Thoracic aorta (tissue), 2 donors: ENCODE measurements around the gene STK32B. TPM values are rescaled to one million over a fixed set of nuclear protein-coding genes. Genes with fewer than 3 reads are reported as not detected.

Source experiments
- ATAC-seq: fragments of 150-250 bp; one replicate; pipeline ENCODE4 v1.8.0; 2017; ENCODE audit warnings: low read depth; ENCODE audit not compliant: insufficient number of reproducible peaks, low FRiP score
- DNase-seq: peaks from one replicate; pipeline ENCODE4 v3.0.0-alpha.2; 2020; ENCODE audit warnings: low spot score
- H3K27ac ChIP-seq, 2 donors: fragments of 200-600 bp; sonication (generic); 1 replicate in 1 of 2; 2 replicates in 1 of 2; pipeline ENCODE4 v1.5.1; 2016; ENCODE audit warnings: mild to moderate bottlenecking in 2 of 2, moderate library complexity in 2 of 2
- H3K27me3 ChIP-seq: fragments of 200-600 bp; sonication (generic); replicated peaks from 2 replicates; pipeline ENCODE4 v1.6.0; 2016; ENCODE audit warnings: mild to moderate bottlenecking; ENCODE audit not compliant: insufficient read depth
- H3K36me3 ChIP-seq: fragments of 200-600 bp; sonication (generic); one replicate; pipeline ENCODE4 v1.5.1; 2016
- H3K4me1 ChIP-seq, 2 donors: fragments of 200-600 bp; sonication (generic); 1 replicate in 1 of 2; 2 replicates in 1 of 2; pipeline versions ENCODE4 v1.5.1 to v1.6.0; 2016; ENCODE audit warnings: low read depth in 2 of 2, mild to moderate bottlenecking in 1 of 2; ENCODE audit not compliant: control insufficient read depth in 1 of 2
- H3K4me3 ChIP-seq: fragments of 200-600 bp; sonication (generic); 2 replicates; pipeline ENCODE4 v1.5.1; 2016; ENCODE audit warnings: mild to moderate bottlenecking
- H3K9me3 ChIP-seq: fragments of 200-600 bp; sonication (generic); 2 replicates; pipeline ENCODE4 v1.5.1; 2016
- total RNA-seq, 2 donors: library from RNA; depleted of rRNA; stranded (reverse); fragments of >200 nt; gene quantifications; one replicate each; pipeline versions ENCODE4 v1.1.0 to v1.2.3, GENCODE V29; 2016
- TF ChIP-seq, protein P1 (sequence below): fragments of 200-600 bp; sonication (generic); IDR thresholded peaks from one replicate; pipeline ENCODE4 v1.5.1; 2019; ENCODE audit warnings: antibody characterized with exemption

STK32B gene
- total RNA-seq, 2 donors from 2014 or later: 4.5 to 7.0 TPM

DNA sequence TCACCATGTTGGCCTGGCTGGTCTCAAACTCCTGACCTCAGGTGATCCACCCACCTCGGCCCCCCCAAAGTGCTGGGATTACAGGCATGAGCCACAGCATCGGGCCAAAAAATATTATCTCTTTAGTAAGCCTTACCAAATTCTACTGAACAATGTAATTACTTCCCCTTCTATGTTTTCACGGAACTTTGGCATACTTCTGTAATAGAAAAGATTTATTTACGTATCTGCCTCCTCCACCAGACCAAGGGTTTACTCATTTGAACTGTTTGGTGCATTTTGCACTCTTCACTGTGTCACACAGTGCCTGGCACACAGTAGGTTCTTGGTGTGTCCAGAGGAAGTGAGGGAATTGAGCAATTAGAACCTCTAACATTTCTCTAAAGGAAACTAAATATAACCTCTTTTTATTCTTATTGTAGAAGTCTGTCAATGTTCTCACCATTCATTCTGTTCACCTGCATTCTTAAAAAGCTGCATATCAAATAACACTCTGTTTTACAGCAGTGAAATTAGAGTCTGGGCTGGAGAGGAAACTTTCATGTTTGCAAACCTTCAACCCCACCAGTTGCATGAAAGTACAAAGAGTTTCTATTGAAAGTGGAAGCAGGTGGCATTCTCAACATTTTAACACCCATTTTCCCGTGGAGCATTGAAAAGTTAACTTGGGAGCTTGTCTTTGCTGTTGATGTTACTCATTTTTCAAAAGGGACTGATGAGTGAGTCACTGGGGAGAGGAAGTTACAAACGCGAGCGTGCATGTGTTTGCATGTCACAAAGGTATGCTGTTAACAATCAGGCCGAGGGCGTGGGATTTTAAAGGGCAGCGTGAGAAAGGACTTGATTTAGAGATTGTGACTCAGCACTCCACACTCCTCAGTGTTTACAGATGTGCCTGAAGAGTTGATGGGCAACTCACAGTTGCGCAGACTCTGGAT lies 314.1 kb downstream of the STK32B start:
- Histone ChIP-seq H3K27ac (no peak overlapping the region), H3K36me3 (no peaks in the 10 kb centered on the region), H3K4me1 (no peaks in the 10 kb centered on the region), H3K27me3 (no peaks in the 10 kb centered on the region), H3K4me3 (no peak overlapping the region), H3K9me3 (no peaks in the 10 kb centered on the region)
- no peak for DNase-seq
- ATAC-seq: no peak
- TF ChIP-seq, protein P1, sequence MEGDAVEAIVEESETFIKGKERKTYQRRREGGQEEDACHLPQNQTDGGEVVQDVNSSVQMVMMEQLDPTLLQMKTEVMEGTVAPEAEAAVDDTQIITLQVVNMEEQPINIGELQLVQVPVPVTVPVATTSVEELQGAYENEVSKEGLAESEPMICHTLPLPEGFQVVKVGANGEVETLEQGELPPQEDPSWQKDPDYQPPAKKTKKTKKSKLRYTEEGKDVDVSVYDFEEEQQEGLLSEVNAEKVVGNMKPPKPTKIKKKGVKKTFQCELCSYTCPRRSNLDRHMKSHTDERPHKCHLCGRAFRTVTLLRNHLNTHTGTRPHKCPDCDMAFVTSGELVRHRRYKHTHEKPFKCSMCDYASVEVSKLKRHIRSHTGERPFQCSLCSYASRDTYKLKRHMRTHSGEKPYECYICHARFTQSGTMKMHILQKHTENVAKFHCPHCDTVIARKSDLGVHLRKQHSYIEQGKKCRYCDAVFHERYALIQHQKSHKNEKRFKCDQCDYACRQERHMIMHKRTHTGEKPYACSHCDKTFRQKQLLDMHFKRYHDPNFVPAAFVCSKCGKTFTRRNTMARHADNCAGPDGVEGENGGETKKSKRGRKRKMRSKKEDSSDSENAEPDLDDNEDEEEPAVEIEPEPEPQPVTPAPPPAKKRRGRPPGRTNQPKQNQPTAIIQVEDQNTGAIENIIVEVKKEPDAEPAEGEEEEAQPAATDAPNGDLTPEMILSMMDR: no peak

- TF ChIP-seq, protein P1: no peak
- no peak for DNase-seq
- Histone ChIP-seq H3K27ac (no peak overlapping the region), H3K36me3 (no peaks in the 10 kb centered on the region), H3K4me3 (no peak overlapping the region), H3K4me1 (no peaks in the 10 kb centered on the region), H3K27me3 (no peaks in the 10 kb centered on the region), H3K9me3 (no peaks in the 10 kb centered on the region)
- ATAC-seq: no peak
Observed at GRCh38 chr4:5366009-5366386, 314.7 kb downstream of the STK32B start.

DNA sequence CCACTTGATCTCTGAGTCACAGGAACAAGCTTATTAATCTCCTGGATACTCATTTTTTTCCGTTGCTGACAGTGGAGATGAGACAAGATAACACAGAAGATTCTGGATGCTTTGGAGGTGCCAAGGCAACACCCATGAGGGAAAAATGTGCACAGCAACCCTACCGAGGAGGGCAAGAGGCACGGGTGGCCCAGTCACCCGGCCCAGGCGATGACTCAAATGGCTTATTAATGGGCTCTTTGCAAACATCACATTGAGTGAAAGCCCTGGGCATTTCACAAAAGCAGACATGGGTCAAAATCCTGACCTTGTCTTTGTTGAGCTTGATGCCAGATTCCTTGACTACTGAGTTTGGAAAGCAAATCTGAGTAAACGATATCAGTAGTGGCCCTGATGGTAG lies 315.1 kb downstream of the STK32B start:
- no peaks in the 10 kb centered on the region for H3K36me3 ChIP-seq
- no peak for ATAC-seq
- TF ChIP-seq, protein P1: no peak
- no peaks in the 10 kb centered on the region for H3K4me1 ChIP-seq
- H3K4me3 ChIP-seq: no peak overlapping the region
- no peaks in the 10 kb centered on the region for H3K9me3 ChIP-seq
- no peaks in the 10 kb centered on the region for H3K27me3 ChIP-seq
- H3K27ac ChIP-seq: no peak overlapping the region
- DNase-seq: no peak

GRCh38 chr4:5368426-5368825 lies 317.1 kb downstream of the STK32B start:
- Histone ChIP-seq H3K9me3 (no peaks in the 10 kb centered on the region), H3K27ac (no peak overlapping the region), H3K36me3 (no peaks in the 10 kb centered on the region), H3K27me3 (no peaks in the 10 kb centered on the region), H3K4me1 (no peaks in the 10 kb centered on the region), H3K4me3 (no peak overlapping the region)
- TF ChIP-seq, protein P1: no peak
- ATAC-seq: no peak
- DNase-seq: no peak

DNA sequence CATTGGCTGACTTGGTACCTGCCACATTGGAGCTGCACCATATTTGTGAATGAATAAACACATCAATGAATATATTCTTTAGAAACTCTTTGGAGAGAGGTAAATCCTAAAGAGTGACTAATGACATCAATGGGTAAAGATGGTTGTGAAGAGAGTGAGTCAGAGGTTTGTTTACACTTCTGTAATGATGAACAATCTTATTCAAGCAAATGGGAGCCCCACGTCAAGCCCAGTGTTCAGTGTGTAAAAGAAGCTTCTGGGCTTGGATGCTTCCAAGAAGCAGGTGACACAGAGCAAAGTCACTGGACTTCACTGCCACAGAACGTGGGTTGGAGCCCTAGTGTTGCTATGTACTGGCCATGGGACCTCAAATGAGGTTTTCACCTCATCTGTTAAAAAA lies 319.0 kb downstream of the STK32B start:
- TF ChIP-seq, protein P1: no peak
- H3K4me3 ChIP-seq: no peak overlapping the region
- DNase-seq (no peak), ATAC-seq (no peak)
- H3K9me3 ChIP-seq: no peaks in the 10 kb centered on the region
- no peaks in the 10 kb centered on the region for H3K27me3 ChIP-seq
- no peak overlapping the region for H3K27ac ChIP-seq
- H3K36me3 ChIP-seq: no peaks in the 10 kb centered on the region
- no peaks in the 10 kb centered on the region for H3K4me1 ChIP-seq
